HEK293 (cell line): ENCODE measurements around the gene SNCAIP.
A peak's percentile ranks its signal among the peaks of the same experiment; 100 is the strongest.

Experiments used
- CTCF ChIA-PET: fragments of 350-600 bp; formaldehyde crosslinking; extraction: SDS; loops from one replicate; lab custom pipeline; 2021; ENCODE audit warnings: antibody characterized with exemption; lab: Yijun Ruan, JAX
- POLR2A ChIA-PET: fragments of 300-600 bp; formaldehyde crosslinking; extraction: SDS; loops from one replicate; lab custom pipeline; 2020; ENCODE audit warnings: antibody characterized with exemption, inconsistent platforms; lab: Yijun Ruan, JAX
- H3K27ac ChIP-seq: fragments of 200-500 bp; sonication (Bioruptor generic); 2 replicates; pipeline ENCODE4 v1.5.1; 2014; ENCODE audit warnings: low read depth, low read length, control low read depth, inconsistent platforms; ENCODE audit errors: extremely low read depth
- H3K36me3 ChIP-seq, 2 experiments: fragments of 200-500 bp in 1 of 2; sonication (Bioruptor generic) in 1 of 2; 1 replicate in 1 of 2; 2 replicates in 1 of 2; pipeline ENCODE4 v1.5.1; 2014 to 2017; ENCODE audit warnings: inconsistent platforms in 2 of 2, low read length in 2 of 2; ENCODE audit not compliant: control insufficient read depth in 2 of 2, insufficient read depth in 1 of 2
- H3K4me1 ChIP-seq: fragments of 200-500 bp; sonication (Bioruptor generic); 2 replicates; pipeline ENCODE4 v1.5.1; 2014; ENCODE audit warnings: mild to moderate bottlenecking, low read length, inconsistent platforms; ENCODE audit not compliant: control insufficient read depth, insufficient read depth
- H3K4me3 ChIP-seq: 2 replicates; pipeline ENCODE4 v1.5.1; 2011; ENCODE audit warnings: low read depth, mild to moderate bottlenecking, control low read depth, low read length, moderate library complexity
- H3K9me3 ChIP-seq: fragments of 200-500 bp; sonication (Bioruptor generic); 2 replicates; pipeline ENCODE4 v1.5.1; 2014; ENCODE audit warnings: low read depth, low read length, inconsistent platforms; ENCODE audit not compliant: control insufficient read depth, insufficient read depth
- GLI4 ChIP-seq: fragments of 450-650 bp; formaldehyde crosslinking; IDR thresholded peaks from 2 replicates; pipeline ENCODE4 v1.5.1; 2016; ENCODE audit warnings: missing biosample characterization, missing genetic modification characterization
- IKZF3 ChIP-seq: fragments of 450-650 bp; IDR thresholded peaks from 2 replicates; pipeline ENCODE4 v1.5.0; 2018; ENCODE audit warnings: missing biosample characterization, mild to moderate bottlenecking, missing genetic modification characterization, moderate library complexity
- KLF7 ChIP-seq: fragments of 450-650 bp; formaldehyde crosslinking; IDR thresholded peaks from 2 replicates; pipeline ENCODE4 v1.5.1; 2016; ENCODE audit warnings: missing biosample characterization, missing genetic modification characterization, borderline replicate concordance
- PRDM6 ChIP-seq: fragments of 450-650 bp; formaldehyde crosslinking; IDR thresholded peaks from 2 replicates; pipeline ENCODE4 v1.5.1; 2017; ENCODE audit warnings: missing biosample characterization, missing genetic modification characterization
- RBAK ChIP-seq: fragments of 450-650 bp; formaldehyde crosslinking; IDR thresholded peaks from 2 replicates; pipeline ENCODE4 v1.5.1; 2016; ENCODE audit warnings: missing biosample characterization, missing genetic modification characterization
- SCRT1 ChIP-seq: fragments of 450-650 bp; formaldehyde crosslinking; IDR thresholded peaks from 2 replicates; pipeline ENCODE4 v1.5.1; 2016; ENCODE audit warnings: missing biosample characterization, missing genetic modification characterization, borderline replicate concordance
- SP2 ChIP-seq: fragments of 450-650 bp; formaldehyde crosslinking; IDR thresholded peaks from 2 replicates; pipeline ENCODE4 v1.5.1; 2016; ENCODE audit warnings: missing biosample characterization, missing genetic modification characterization
- ZBTB1 ChIP-seq: fragments of 450-650 bp; formaldehyde crosslinking; IDR thresholded peaks from 2 replicates; pipeline ENCODE4 v1.5.1; 2016; ENCODE audit warnings: missing biosample characterization, missing genetic modification characterization
- ZBTB8A ChIP-seq: fragments of 450-650 bp; formaldehyde crosslinking; IDR thresholded peaks from 2 replicates; pipeline ENCODE4 v1.5.1; 2016; ENCODE audit warnings: missing biosample characterization, missing genetic modification characterization
- ZNF155 ChIP-seq: fragments of 450-650 bp; formaldehyde crosslinking; IDR thresholded peaks from 2 replicates; pipeline ENCODE4 v1.5.1; 2016; ENCODE audit warnings: missing biosample characterization, missing genetic modification characterization
- ZNF18 ChIP-seq: fragments of 450-650 bp; formaldehyde crosslinking; IDR thresholded peaks from 2 replicates; pipeline ENCODE4 v1.5.1; 2016; ENCODE audit warnings: missing biosample characterization, missing genetic modification characterization
- ZNF214 ChIP-seq: fragments of 450-650 bp; formaldehyde crosslinking; IDR thresholded peaks from 2 replicates; pipeline ENCODE4 v1.5.1; 2017; ENCODE audit warnings: missing biosample characterization, mild to moderate bottlenecking, missing genetic modification characterization, borderline replicate concordance
- ZNF239 ChIP-seq: fragments of 450-650 bp; formaldehyde crosslinking; IDR thresholded peaks from 2 replicates; pipeline ENCODE4 v1.5.1; 2016; ENCODE audit warnings: missing biosample characterization, missing genetic modification characterization
- ZNF274 ChIP-seq, 2 experiments: fragments of 200-500 bp in 1 of 2; fragments of 450-650 bp in 1 of 2; sonication (Bioruptor generic) in 1 of 2; formaldehyde crosslinking in 1 of 2; IDR thresholded peaks; 2 replicates each; pipeline versions ENCODE4 v1.5.1 to v1.6.1; 2014 to 2016; ENCODE audit warnings: borderline replicate concordance in 1 of 2, inconsistent platforms in 1 of 2, low read length in 1 of 2, missing biosample characterization in 1 of 2, missing genetic modification characterization in 1 of 2
- ZNF280C ChIP-seq: fragments of 450-650 bp; formaldehyde crosslinking; IDR thresholded peaks from 2 replicates; pipeline ENCODE4 v1.5.1; 2016; ENCODE audit warnings: missing biosample characterization, missing genetic modification characterization
- ZNF350 ChIP-seq: fragments of 450-650 bp; formaldehyde crosslinking; IDR thresholded peaks from 2 replicates; pipeline ENCODE4 v1.5.0; 2017; ENCODE audit warnings: missing biosample characterization, mild to moderate bottlenecking, missing genetic modification characterization
- ZNF398 ChIP-seq: fragments of 450-650 bp; formaldehyde crosslinking; IDR thresholded peaks from 2 replicates; pipeline ENCODE4 v1.5.1; 2017; ENCODE audit warnings: missing biosample characterization, missing genetic modification characterization
- ZNF426 ChIP-seq: fragments of 450-650 bp; formaldehyde crosslinking; IDR thresholded peaks from 2 replicates; pipeline ENCODE4 v1.5.1; 2017; ENCODE audit warnings: missing biosample characterization, missing genetic modification characterization, mild to moderate bottlenecking, inconsistent platforms, moderate library complexity
- ZNF473 ChIP-seq: fragments of 450-650 bp; formaldehyde crosslinking; IDR thresholded peaks from 2 replicates; pipeline ENCODE4 v1.5.1; 2017; ENCODE audit warnings: missing biosample characterization, missing genetic modification characterization
- ZNF501 ChIP-seq: fragments of 450-650 bp; formaldehyde crosslinking; IDR thresholded peaks from 2 replicates; pipeline ENCODE4 v1.5.1; 2016; ENCODE audit warnings: missing biosample characterization, missing genetic modification characterization
- ZNF513 ChIP-seq: fragments of 450-650 bp; IDR thresholded peaks from 2 replicates; pipeline ENCODE4 v1.5.1; 2018; ENCODE audit warnings: missing biosample characterization, missing genetic modification characterization
- ZNF600 ChIP-seq: fragments of 450-650 bp; formaldehyde crosslinking; IDR thresholded peaks from 2 replicates; pipeline ENCODE4 v1.5.1; 2016; ENCODE audit warnings: missing biosample characterization, missing genetic modification characterization
- ZNF624 ChIP-seq: fragments of 450-650 bp; formaldehyde crosslinking; IDR thresholded peaks from 2 replicates; pipeline ENCODE4 v1.5.1; 2017; ENCODE audit warnings: missing biosample characterization, missing genetic modification characterization
- ZNF629 ChIP-seq: fragments of 450-650 bp; formaldehyde crosslinking; IDR thresholded peaks from 2 replicates; pipeline ENCODE4 v1.5.1; 2017; ENCODE audit warnings: missing biosample characterization, missing genetic modification characterization
- ZNF660 ChIP-seq: fragments of 450-650 bp; IDR thresholded peaks from 2 replicates; pipeline ENCODE4 v1.5.1; 2018; ENCODE audit warnings: missing biosample characterization, mild to moderate bottlenecking, missing genetic modification characterization
- ZNF664 ChIP-seq: fragments of 450-650 bp; formaldehyde crosslinking; IDR thresholded peaks from 2 replicates; pipeline ENCODE4 v1.5.1; 2016; ENCODE audit warnings: missing biosample characterization, missing genetic modification characterization
- ZNF704 ChIP-seq: fragments of 450-650 bp; formaldehyde crosslinking; IDR thresholded peaks from 2 replicates; pipeline ENCODE4 v1.5.1; 2016; ENCODE audit warnings: missing biosample characterization, missing genetic modification characterization
- ZSCAN4 ChIP-seq: fragments of 450-650 bp; formaldehyde crosslinking; IDR thresholded peaks from 2 replicates; pipeline ENCODE4 v1.5.1; 2017; ENCODE audit warnings: missing biosample characterization, missing genetic modification characterization

The SNCAIP gene

GRCh38 chr5:122327110-122327509, 15.1 kb downstream of the SNCAIP start:
- no peaks in the 10 kb centered on the region for H3K9me3 ChIP-seq
- no peaks in the 10 kb centered on the region for H3K36me3 ChIP-seq
- H3K27ac ChIP-seq = no peak overlapping the region
- H3K4me1 ChIP-seq = peaks cover 10% of the 10 kb centered on the region; the same call in 1 of the 2 replicates
- CTCF ChIA-PET = no interaction called here
- POLR2A ChIA-PET = no interaction called here
- H3K4me3 ChIP-seq = no peak overlapping the region
- TF ChIP-seq ZNF629 (no peak), SCRT1 (no peak), ZNF600 (tag by site-specific recombination) (no peak), ZNF398 (no peak), ZNF426 (tag by site-specific recombination) (no peak), ZNF214 (tag by site-specific recombination) (no peak), ZNF513 (no peak), ZSCAN4 (tag by site-specific recombination) (no peak), GLI4 (tag by site-specific recombination) (no peak), ZNF155 (tag by site-specific recombination) (no peak), ZNF239 (no peak), ZNF280C (tag by site-specific recombination) (no peak), ZNF350 (0 out of 2 replicates have a peak, but pooled peaks have one; percentile 43), KLF7 (tag by site-specific recombination) (no peak), ZNF660 (0 out of 2 replicates have a peak, but pooled peaks have one; percentile 19), IKZF3 (tag by site-specific recombination) (0 out of 2 replicates have a peak, but pooled peaks have one; percentile 9), ZNF18 (tag by site-specific recombination) (no peak), ZNF473 (tag by site-specific recombination) (no peak), SP2 (tag by site-specific recombination) (no peak), ZNF664 (tag by site-specific recombination) (no peak), RBAK (tag by site-specific recombination) (no peak), PRDM6 (tag by site-specific recombination) (peak; percentile 29; the same call in 1 of the 2 replicates), ZBTB1 (no peak), ZNF624 (tag by site-specific recombination) (peak; percentile 58; the same call in 1 of the 2 replicates), ZBTB8A (tag by site-specific recombination) (no peak), ZNF274 (IDR thresholded peaks at IDR 0.05; ENCODE audit: low read length) (no peak), ZNF274 (tag by site-specific recombination; IDR thresholded peaks at IDR 0.05; ENCODE audit: borderline replicate concordance) (no peak), ZNF501 (tag by site-specific recombination) (no peak), ZNF704 (tag by site-specific recombination) (no peak)
